ENCODE data around the gene SFI1.

- TF ChIP-seq CTCF (IDR thresholded peaks at IDR 0.05; ENCODE audit: borderline replicate concordance, extremely low read depth, low read length, poor library complexity, severe bottlenecking) = no peak
- TF ChIP-seq EZH2 (IDR thresholded peaks at IDR 0.05; ENCODE audit: borderline replicate concordance, low read depth, low read length, severe bottlenecking) = no peak
These were observed 139.4 kb downstream of the SFI1 start for GRCh38 chr22:31635638-31636306.

Measured in DND-41 (cell line).